ENCODE measurements around the gene CAMKK2. TPM values are rescaled to one million over a fixed set of nuclear protein-coding genes. Genes with fewer than 3 reads are reported as not detected.
"Not testable (repeated sequence)": the region's sequence is repeated elsewhere in the genome, so short reads cannot be mapped to it uniquely, and the experiment has no call there.

The CAMKK2 gene
- polyA plus RNA-seq, 2 donors, result 8.5 to 10.5 TPM

DNA sequence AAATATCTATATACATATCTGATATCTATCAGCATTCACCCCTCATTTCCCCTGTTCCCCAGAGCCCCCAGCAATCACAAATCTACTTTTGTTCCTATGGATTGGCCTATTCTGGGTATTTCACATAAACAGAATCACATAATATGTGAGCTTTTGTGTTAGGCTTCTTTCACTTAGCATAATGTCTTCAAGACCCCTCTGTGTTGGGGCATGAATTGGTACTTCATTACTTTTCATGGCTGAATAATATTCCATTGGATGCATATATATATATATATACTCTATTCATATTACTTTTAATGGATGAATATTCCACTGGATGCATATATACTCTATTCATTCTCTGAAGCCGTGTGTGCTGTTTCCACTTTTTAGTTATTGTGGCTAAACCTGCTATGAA, 28.7 kb downstream of the CAMKK2 start:
- Histone ChIP-seq H3K27ac (ENCODE audit: low read depth in 2 of 2, low read length in 1 of 2) (no peak overlapping the region), H3K36me3 (ENCODE audit: control insufficient read depth in 2 of 2, insufficient read depth in 2 of 2, low read length in 1 of 2) (peaks cover 9 to 14% of the 10 kb centered on the region in 2 donors), H3K27me3 (ENCODE audit: control insufficient read depth in 1 of 2, insufficient read depth in 2 of 2, low read length in 2 of 2) (no peaks in the 10 kb centered on the region), H3K9me3 (ENCODE audit: control insufficient read depth in 2 of 2, insufficient read depth in 1 of 2, low read depth in 1 of 2, low read length in 1 of 2) (no peaks in the 10 kb centered on the region), H3K4me3 (ENCODE audit: low read depth in 1 of 2, low read length in 2 of 2) (no peak overlapping the region), H3K4me1 (ENCODE audit: control insufficient read depth in 2 of 2, insufficient read depth in 2 of 2, low read length in 1 of 2) (no peaks in the 10 kb centered on the region)
- 88 to 95% methylated on average over 1 of the region's 1 CpG for WGBS, 2 donors

DNA sequence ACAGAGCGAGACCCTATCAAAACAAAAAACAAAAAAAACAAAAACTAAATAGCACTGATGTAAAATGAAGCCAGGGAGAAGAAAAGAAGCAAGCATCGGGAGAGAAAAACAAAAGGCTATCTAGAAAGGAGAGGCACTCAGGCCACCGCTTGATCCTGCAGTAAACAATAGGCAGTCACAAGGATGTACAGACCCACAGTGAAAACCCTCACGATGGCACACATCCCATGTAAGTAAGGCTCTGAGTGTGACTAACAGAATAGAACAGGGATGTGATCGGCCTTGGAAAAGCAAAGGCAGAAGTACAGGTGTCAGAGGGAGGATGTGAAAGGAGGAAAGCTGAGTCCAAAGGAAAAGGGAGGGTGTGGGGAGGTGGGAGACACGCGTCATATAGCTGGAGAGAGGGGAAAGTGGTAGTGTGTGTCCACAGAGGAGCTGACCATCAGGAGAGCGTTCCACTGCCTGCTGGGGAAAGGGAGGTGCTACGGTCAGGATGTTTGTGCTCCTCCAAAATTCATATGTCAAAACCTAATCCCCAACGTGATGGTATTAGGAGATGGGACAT, 31.5 kb downstream of the CAMKK2 start:
- no peak overlapping the region for H3K27ac ChIP-seq (ENCODE audit: low read depth in 2 of 2, low read length in 1 of 2)
- no peaks in the 10 kb centered on the region for H3K4me1 ChIP-seq (ENCODE audit: control insufficient read depth in 2 of 2, insufficient read depth in 2 of 2, low read length in 1 of 2)
- WGBS, 2 donors, result 85 to 87% methylated on average over 10 of the region's 10 CpGs
- no peaks in the 10 kb centered on the region for H3K9me3 ChIP-seq (ENCODE audit: control insufficient read depth in 2 of 2, insufficient read depth in 1 of 2, low read depth in 1 of 2, low read length in 1 of 2)
- H3K36me3 ChIP-seq (ENCODE audit: control insufficient read depth in 2 of 2, insufficient read depth in 2 of 2, low read length in 1 of 2), result peaks cover 9 to 16% of the 10 kb centered on the region in 2 donors
- H3K27me3 ChIP-seq (ENCODE audit: control insufficient read depth in 1 of 2, insufficient read depth in 2 of 2, low read length in 2 of 2), result no peaks in the 10 kb centered on the region
- H3K4me3 ChIP-seq (ENCODE audit: low read depth in 1 of 2, low read length in 2 of 2), result no peak overlapping the region

DNA sequence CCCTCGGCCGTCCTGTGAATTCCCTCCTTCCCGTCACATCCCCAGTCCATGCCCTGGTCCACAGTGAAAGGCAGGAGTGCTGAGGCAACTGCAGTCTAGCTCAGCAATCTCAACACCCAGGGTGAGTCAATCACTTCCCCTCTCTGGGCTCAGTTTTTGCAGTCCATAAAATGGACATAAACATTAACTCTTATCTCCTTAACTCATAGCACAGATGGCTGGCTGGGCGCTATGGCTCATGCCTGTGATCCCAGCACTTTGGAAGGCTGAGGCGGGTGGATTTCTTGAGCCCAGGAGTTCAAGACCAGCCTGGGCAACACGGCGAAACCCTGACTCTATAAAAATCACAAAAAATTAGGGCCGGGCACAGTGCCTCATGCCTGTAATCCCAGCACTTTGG, 32.4 kb downstream of the CAMKK2 start:
- Histone ChIP-seq H3K27ac (ENCODE audit: low read depth in 2 of 2, low read length in 1 of 2) (no peak overlapping the region), H3K4me3 (ENCODE audit: low read depth in 1 of 2, low read length in 2 of 2) (no peak overlapping the region), H3K36me3 (ENCODE audit: control insufficient read depth in 2 of 2, insufficient read depth in 2 of 2, low read length in 1 of 2) (peaks cover 12 to 14% of the 10 kb centered on the region in 2 donors), H3K9me3 (ENCODE audit: control insufficient read depth in 2 of 2, insufficient read depth in 1 of 2, low read depth in 1 of 2, low read length in 1 of 2) (no peaks in the 10 kb centered on the region), H3K4me1 (ENCODE audit: control insufficient read depth in 2 of 2, insufficient read depth in 2 of 2, low read length in 1 of 2) (no peaks in the 10 kb centered on the region), H3K27me3 (ENCODE audit: control insufficient read depth in 1 of 2, insufficient read depth in 2 of 2, low read length in 2 of 2) (no peaks in the 10 kb centered on the region)
- 94 to 96% methylated on average over 8 of the region's 8 CpGs for WGBS, 2 donors

DNA sequence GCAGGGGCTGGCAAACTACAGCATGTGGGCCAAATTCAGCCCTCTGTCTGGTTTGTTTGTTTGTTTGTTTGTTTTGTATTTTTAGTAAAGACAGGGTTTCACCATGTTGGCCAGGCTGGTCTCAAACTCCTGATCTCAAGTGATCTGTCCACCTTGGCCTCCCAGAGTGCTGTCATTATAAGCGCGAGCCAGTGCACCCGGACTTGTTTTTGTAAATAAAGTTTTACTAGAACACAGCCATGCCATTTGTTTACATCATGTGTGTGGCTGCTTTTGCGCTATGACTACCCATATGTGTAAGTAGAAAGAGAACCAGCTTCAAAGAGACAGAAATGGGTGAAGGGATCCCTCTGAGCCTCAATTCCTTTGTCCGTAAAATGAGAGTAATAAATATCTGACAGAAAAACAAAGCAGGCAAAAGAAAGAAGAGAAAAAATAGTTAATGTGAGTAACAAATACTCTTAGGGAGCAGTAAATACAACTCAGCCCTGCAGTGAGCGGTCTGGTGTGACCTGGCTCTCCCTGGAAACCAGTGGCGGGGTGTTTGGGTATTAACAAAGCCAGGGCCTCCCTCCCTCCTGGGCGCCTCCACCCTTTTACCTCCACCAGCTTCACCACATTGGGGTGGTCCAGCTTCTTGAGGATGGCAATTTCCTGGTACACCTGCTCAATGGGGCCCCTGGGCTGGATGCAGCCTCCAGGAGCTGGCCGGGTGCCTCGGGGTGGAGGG, 33.1 kb downstream of the CAMKK2 start:
- no peaks in the 10 kb centered on the region for H3K9me3 ChIP-seq (ENCODE audit: control insufficient read depth in 2 of 2, insufficient read depth in 1 of 2, low read depth in 1 of 2, low read length in 1 of 2)
- H3K36me3 ChIP-seq (ENCODE audit: control insufficient read depth in 2 of 2, insufficient read depth in 2 of 2, low read length in 1 of 2), result peaks cover 12 to 14% of the 10 kb centered on the region in 2 donors
- no peaks in the 10 kb centered on the region for H3K4me1 ChIP-seq (ENCODE audit: control insufficient read depth in 2 of 2, insufficient read depth in 2 of 2, low read length in 1 of 2)
- 94 to 96% methylated on average over 10 of the region's 10 CpGs for WGBS, 2 donors
- no peak overlapping the region for H3K27ac ChIP-seq (ENCODE audit: low read depth in 2 of 2, low read length in 1 of 2)
- no peaks in the 10 kb centered on the region for H3K27me3 ChIP-seq (ENCODE audit: control insufficient read depth in 1 of 2, insufficient read depth in 2 of 2, low read length in 2 of 2)
- no peak overlapping the region for H3K4me3 ChIP-seq (ENCODE audit: low read depth in 1 of 2, low read length in 2 of 2)

GRCh38 chr12:121261398-121261797, 35.1 kb downstream of the CAMKK2 start:
- H3K27ac ChIP-seq (ENCODE audit: low read depth in 2 of 2, low read length in 1 of 2), result no peak overlapping the region
- no peaks in the 10 kb centered on the region for H3K4me1 ChIP-seq (ENCODE audit: control insufficient read depth in 2 of 2, insufficient read depth in 2 of 2, low read length in 1 of 2)
- H3K27me3 ChIP-seq (ENCODE audit: control insufficient read depth in 1 of 2, insufficient read depth in 2 of 2, low read length in 2 of 2), result no peaks in the 10 kb centered on the region
- peaks cover 12 to 14% of the 10 kb centered on the region in 2 donors for H3K36me3 ChIP-seq (ENCODE audit: control insufficient read depth in 2 of 2, insufficient read depth in 2 of 2, low read length in 1 of 2)
- no peak overlapping the region for H3K4me3 ChIP-seq (ENCODE audit: low read depth in 1 of 2, low read length in 2 of 2)
- WGBS, 2 donors, result 89 to 92% methylated on average over 6 of the region's 6 CpGs
- H3K9me3 ChIP-seq (ENCODE audit: control insufficient read depth in 2 of 2, insufficient read depth in 1 of 2, low read depth in 1 of 2, low read length in 1 of 2), result no peaks in the 10 kb centered on the region

DNA sequence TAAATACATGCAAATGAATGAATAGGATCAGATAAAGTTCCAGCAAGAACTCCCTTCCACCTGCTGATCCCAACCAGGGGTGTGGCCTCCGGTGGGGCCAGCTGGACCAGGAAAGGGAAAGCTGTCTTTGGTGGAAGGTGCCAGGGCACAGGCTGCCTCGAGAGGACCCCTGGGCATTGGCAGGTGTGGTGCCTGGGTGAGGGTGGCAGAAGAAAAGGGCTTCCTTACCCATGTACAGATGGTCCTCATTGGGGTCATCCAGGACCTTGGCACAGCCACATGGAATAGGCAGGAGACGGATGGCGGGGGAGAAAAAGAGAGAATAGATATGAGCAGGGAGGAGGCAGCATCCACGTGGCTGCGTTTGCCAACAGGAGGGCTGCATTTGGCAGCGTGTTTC, 36.4 kb downstream of the CAMKK2 start:
- WGBS, 2 donors, result 90 to 95% methylated on average over 7 of the region's 7 CpGs
- Histone ChIP-seq H3K4me3 (ENCODE audit: low read depth in 1 of 2, low read length in 2 of 2) (no peak overlapping the region), H3K9me3 (ENCODE audit: control insufficient read depth in 2 of 2, insufficient read depth in 1 of 2, low read depth in 1 of 2, low read length in 1 of 2) (no peaks in the 10 kb centered on the region), H3K27me3 (ENCODE audit: control insufficient read depth in 1 of 2, insufficient read depth in 2 of 2, low read length in 2 of 2) (no peaks in the 10 kb centered on the region), H3K4me1 (ENCODE audit: control insufficient read depth in 2 of 2, insufficient read depth in 2 of 2, low read length in 1 of 2) (no peaks in the 10 kb centered on the region), H3K36me3 (ENCODE audit: control insufficient read depth in 2 of 2, insufficient read depth in 2 of 2, low read length in 1 of 2) (peaks cover 15 to 16% of the 10 kb centered on the region in 2 donors), H3K27ac (ENCODE audit: low read depth in 2 of 2, low read length in 1 of 2) (no peak overlapping the region)

- no peak overlapping the region for H3K27ac ChIP-seq (ENCODE audit: low read depth in 2 of 2, low read length in 1 of 2)
- H3K4me3 ChIP-seq (ENCODE audit: low read depth in 1 of 2, low read length in 2 of 2), result no peak overlapping the region
- no peaks in the 10 kb centered on the region for H3K27me3 ChIP-seq (ENCODE audit: control insufficient read depth in 1 of 2, insufficient read depth in 2 of 2, low read length in 2 of 2)
- no peaks in the 10 kb centered on the region for H3K9me3 ChIP-seq (ENCODE audit: control insufficient read depth in 2 of 2, insufficient read depth in 1 of 2, low read depth in 1 of 2, low read length in 1 of 2)
- no peaks in the 10 kb centered on the region for H3K4me1 ChIP-seq (ENCODE audit: control insufficient read depth in 2 of 2, insufficient read depth in 2 of 2, low read length in 1 of 2)
- 98% methylated on average over 11 of the region's 11 CpGs for WGBS, 2 donors
- H3K36me3 ChIP-seq (ENCODE audit: control insufficient read depth in 2 of 2, insufficient read depth in 2 of 2, low read length in 1 of 2), result peaks cover 13 to 15% of the 10 kb centered on the region in 2 donors
Observed at GRCh38 chr12:121259074-121259473, 37.4 kb downstream of the CAMKK2 start.

- H3K36me3 ChIP-seq (ENCODE audit: control insufficient read depth in 2 of 2, insufficient read depth in 2 of 2, low read length in 1 of 2), result peaks cover 7 to 20% of the 10 kb centered on the region in 2 donors
- WGBS, 2 donors, result 89 to 94% methylated on average over 8 of the region's 8 CpGs
- not testable (repeated sequence) for H3K9me3 ChIP-seq (ENCODE audit: control insufficient read depth in 2 of 2, insufficient read depth in 1 of 2, low read depth in 1 of 2, low read length in 1 of 2); H3K27me3 ChIP-seq (ENCODE audit: control insufficient read depth in 1 of 2, insufficient read depth in 2 of 2, low read length in 2 of 2); H3K4me3 ChIP-seq (ENCODE audit: low read depth in 1 of 2, low read length in 2 of 2); H3K4me1 ChIP-seq (ENCODE audit: control insufficient read depth in 2 of 2, insufficient read depth in 2 of 2, low read length in 1 of 2); H3K27ac ChIP-seq (ENCODE audit: low read depth in 2 of 2, low read length in 1 of 2)
Observed at GRCh38 chr12:121257704-121258449, 38.6 kb downstream of the CAMKK2 start.

- Histone ChIP-seq H3K27ac (ENCODE audit: low read depth in 2 of 2, low read length in 1 of 2) (no peak overlapping the region), H3K9me3 (ENCODE audit: control insufficient read depth in 2 of 2, insufficient read depth in 1 of 2, low read depth in 1 of 2, low read length in 1 of 2) (no peaks in the 10 kb centered on the region), H3K36me3 (ENCODE audit: control insufficient read depth in 2 of 2, insufficient read depth in 2 of 2, low read length in 1 of 2) (peaks cover 14 to 15% of the 10 kb centered on the region in 2 donors), H3K27me3 (ENCODE audit: control insufficient read depth in 1 of 2, insufficient read depth in 2 of 2, low read length in 2 of 2) (no peaks in the 10 kb centered on the region), H3K4me1 (ENCODE audit: control insufficient read depth in 2 of 2, insufficient read depth in 2 of 2, low read length in 1 of 2) (peaks cover 0 to 2% of the 10 kb centered on the region in 2 donors), H3K4me3 (ENCODE audit: low read depth in 1 of 2, low read length in 2 of 2) (no peak overlapping the region)
- WGBS, 2 donors, result 94% methylated on average over 9 of the region's 9 CpGs
Observed at GRCh38 chr12:121255433-121255832, 41.1 kb downstream of the CAMKK2 start.

All from esophagus (tissue), 2 donors.